ENCODE data around the gene SKOR2. TPM values are rescaled to one million over a fixed set of nuclear protein-coding genes. Genes with fewer than 3 reads are reported as not detected.
"Not testable (repeated sequence)": the region's sequence is repeated elsewhere in the genome, so short reads cannot be mapped to it uniquely, and the experiment has no call there.

Gene SKOR2
- total and polyA plus RNA-seq, 12 donors: not detected

DNA sequence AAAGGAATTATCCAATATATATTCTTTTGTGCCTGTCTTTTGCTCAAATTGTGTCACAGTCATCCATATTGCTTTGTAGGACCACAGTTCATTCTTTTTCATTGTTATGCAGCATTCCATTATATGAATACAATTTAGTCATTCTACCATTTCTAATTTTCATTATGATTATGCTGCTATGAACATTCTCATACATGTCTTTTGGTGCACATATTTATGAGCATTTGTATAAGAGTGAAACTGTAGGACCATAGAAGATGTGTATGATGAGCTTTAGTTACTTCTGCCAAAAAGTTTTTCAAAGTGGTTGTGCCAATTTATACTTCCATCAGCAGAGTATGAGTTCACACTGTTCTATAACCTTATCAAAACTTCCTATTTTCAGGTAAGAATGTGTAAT is 83.0 kb downstream of the SKOR2 start:
- no peak overlapping the region for H3K27ac ChIP-seq
- TF ChIP-seq, protein P1, sequence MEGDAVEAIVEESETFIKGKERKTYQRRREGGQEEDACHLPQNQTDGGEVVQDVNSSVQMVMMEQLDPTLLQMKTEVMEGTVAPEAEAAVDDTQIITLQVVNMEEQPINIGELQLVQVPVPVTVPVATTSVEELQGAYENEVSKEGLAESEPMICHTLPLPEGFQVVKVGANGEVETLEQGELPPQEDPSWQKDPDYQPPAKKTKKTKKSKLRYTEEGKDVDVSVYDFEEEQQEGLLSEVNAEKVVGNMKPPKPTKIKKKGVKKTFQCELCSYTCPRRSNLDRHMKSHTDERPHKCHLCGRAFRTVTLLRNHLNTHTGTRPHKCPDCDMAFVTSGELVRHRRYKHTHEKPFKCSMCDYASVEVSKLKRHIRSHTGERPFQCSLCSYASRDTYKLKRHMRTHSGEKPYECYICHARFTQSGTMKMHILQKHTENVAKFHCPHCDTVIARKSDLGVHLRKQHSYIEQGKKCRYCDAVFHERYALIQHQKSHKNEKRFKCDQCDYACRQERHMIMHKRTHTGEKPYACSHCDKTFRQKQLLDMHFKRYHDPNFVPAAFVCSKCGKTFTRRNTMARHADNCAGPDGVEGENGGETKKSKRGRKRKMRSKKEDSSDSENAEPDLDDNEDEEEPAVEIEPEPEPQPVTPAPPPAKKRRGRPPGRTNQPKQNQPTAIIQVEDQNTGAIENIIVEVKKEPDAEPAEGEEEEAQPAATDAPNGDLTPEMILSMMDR (IDR thresholded peaks at IDR 0.05): no peak
- H3K9me3 ChIP-seq: no peaks in the 10 kb centered on the region
- peaks cover 0 to 52% (median 14%) of the 10 kb centered on the region in 9 donors for H3K4me1 ChIP-seq
- no peaks in the 10 kb centered on the region for H3K27me3 ChIP-seq
- ATAC-seq (no peak), DNase-seq (no peak)
- H3K36me3 ChIP-seq: peaks cover 0 to 6% (median 0%) of the 10 kb centered on the region in 9 donors
- intact Hi-C loops (cut with DNase I): loop anchor here in 1 of 10 donors (2.0 kb wide), 1 partner anchor 16 kb away; no protein-coding TSS in a partner anchor
- no peak overlapping the region for H3K4me3 ChIP-seq

GRCh38 chr18:47166294-47166693 is 85.2 kb downstream of the SKOR2 start:
- Histone ChIP-seq H3K9me3 (no peaks in the 10 kb centered on the region), H3K27ac (no peak overlapping the region), H3K36me3 (peaks cover 0 to 6% (median 0%) of the 10 kb centered on the region in 9 donors), H3K4me1 (peaks cover 0 to 31% (median 6%) of the 10 kb centered on the region in 9 donors), H3K4me3 (no peak overlapping the region), H3K27me3 (no peaks in the 10 kb centered on the region)
- TF ChIP-seq, protein P1 (IDR thresholded peaks at IDR 0.05): no peak
- 68 to 78% methylated on average over 2 of the region's 2 CpGs for WGBS, 2 donors
- DNase-seq (no peak), ATAC-seq (no peak)
- intact Hi-C loops (cut with DNase I): no loop called here

DNA sequence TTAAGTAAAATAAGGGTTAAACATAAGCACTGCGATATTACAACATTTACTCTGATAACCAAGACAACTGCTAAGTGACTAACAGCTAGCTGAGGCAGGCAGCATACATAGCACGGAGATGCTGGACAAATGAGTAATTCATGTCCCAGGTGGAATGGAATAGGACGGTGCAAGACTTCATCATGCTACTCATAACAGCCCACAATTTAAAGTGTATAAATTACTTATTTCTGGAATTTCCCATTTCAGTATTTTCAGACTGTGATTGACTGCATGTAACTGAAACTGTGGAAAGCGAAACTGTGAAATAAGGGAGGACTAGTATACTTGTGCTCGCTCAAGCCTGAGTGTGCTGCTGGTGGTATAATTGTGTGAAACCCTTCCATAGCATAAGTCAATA is 88.2 kb downstream of the SKOR2 start:
- TF ChIP-seq, protein P1 (IDR thresholded peaks at IDR 0.05): no peak
- 80 to 81% methylated on average over 5 of the region's 5 CpGs for WGBS, 2 donors
- peaks cover 0 to 6% (median 0%) of the 10 kb centered on the region in 9 donors for H3K36me3 ChIP-seq
- no peak overlapping the region for H3K4me3 ChIP-seq
- intact Hi-C loops (cut with DNase I): no loop called here
- DNase-seq (no peak), ATAC-seq (peak in 1 of 8 donors; percentile 52)
- no peak overlapping the region for H3K27ac ChIP-seq
- no peaks in the 10 kb centered on the region for H3K27me3 ChIP-seq
- no peaks in the 10 kb centered on the region for H3K9me3 ChIP-seq
- H3K4me1 ChIP-seq: peaks cover 0 to 20% (median 3%) of the 10 kb centered on the region in 9 donors

- H3K27ac ChIP-seq: no peak overlapping the region
- TF ChIP-seq, protein P1 (IDR thresholded peaks at IDR 0.05): no peak
- 97 to 99% methylated on average over 5 of the region's 5 CpGs for WGBS, 2 donors
- peaks cover 0 to 16% (median 0%) of the 10 kb centered on the region in 9 donors for H3K4me1 ChIP-seq
- H3K27me3 ChIP-seq: no peaks in the 10 kb centered on the region
- intact Hi-C loops (cut with DNase I): no loop called here
- DNase-seq (no peak), ATAC-seq (no peak)
- peaks cover 0 to 21% (median 4%) of the 10 kb centered on the region in 9 donors for H3K36me3 ChIP-seq
- H3K9me3 ChIP-seq: no peaks in the 10 kb centered on the region
- no peak overlapping the region for H3K4me3 ChIP-seq
Observed at GRCh38 chr18:47160256-47160655, 91.2 kb downstream of the SKOR2 start.

DNA sequence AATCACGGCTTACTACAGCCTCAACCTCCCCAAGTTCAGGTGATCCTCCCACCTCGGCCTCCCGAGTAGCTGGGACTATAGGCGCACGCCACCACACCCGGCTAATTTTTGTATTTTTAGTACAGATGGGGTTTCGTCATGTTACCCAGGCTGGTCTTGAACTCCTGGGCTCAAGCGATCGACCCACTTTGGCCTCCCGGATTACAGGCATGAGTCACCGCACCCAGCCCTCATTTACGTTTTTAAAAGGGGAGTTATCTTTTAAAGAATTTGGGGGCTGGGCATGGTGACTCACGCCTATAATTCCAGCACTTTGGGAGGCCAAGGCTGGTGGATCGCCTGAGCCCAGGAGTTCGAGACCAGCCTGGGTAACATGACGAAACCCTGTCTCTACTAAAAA is 93.1 kb downstream of the SKOR2 start:
- 94% methylated on average over 16 of the region's 16 CpGs for WGBS, 2 donors
- H3K4me3 ChIP-seq; intact Hi-C loops (cut with DNase I); H3K9me3 ChIP-seq; ATAC-seq; H3K27me3 ChIP-seq; DNase-seq; H3K4me1 ChIP-seq; H3K27ac ChIP-seq: not testable (repeated sequence)
- peaks cover 0 to 35% (median 6%) of the 10 kb centered on the region in 9 donors for H3K36me3 ChIP-seq

Other genes with a start within 250 kb of the SKOR2 start
- not detected for gene ELOA2, start 216.0 kb downstream of the SKOR2 start, total RNA-seq
- gene ELOA2, start 216.0 kb downstream of the SKOR2 start, polyA plus RNA-seq: not detected
- gene HDHD2, start 101.2 kb downstream of the SKOR2 start, total RNA-seq: 10 to 100 TPM; 31.1 to 52.4 (median 38.9) TPM
- 10 to 100 TPM; 16.8 to 17.9 TPM for gene HDHD2, start 101.2 kb downstream of the SKOR2 start, polyA plus RNA-seq
- gene IER3IP1, start 75.3 kb downstream of the SKOR2 start, total RNA-seq: 10 to 100 TPM in 5 of 10 donors, 1 to 10 TPM in 5; 8.5 to 12.7 (median 10.1) TPM
- gene IER3IP1, start 75.3 kb downstream of the SKOR2 start, polyA plus RNA-seq: 10 to 100 TPM; 14.6 to 18.0 TPM

All from heart right ventricle (tissue), 16 donors.